ENCODE measurements around the gene LSM7. TPM values are rescaled to one million over a fixed set of nuclear protein-coding genes. Genes with fewer than 3 reads are reported as not detected.

Gene LSM7
- total RNA-seq, 6 experiments from 2014 or later = 92.1 to 137 (median 118) TPM

DNA sequence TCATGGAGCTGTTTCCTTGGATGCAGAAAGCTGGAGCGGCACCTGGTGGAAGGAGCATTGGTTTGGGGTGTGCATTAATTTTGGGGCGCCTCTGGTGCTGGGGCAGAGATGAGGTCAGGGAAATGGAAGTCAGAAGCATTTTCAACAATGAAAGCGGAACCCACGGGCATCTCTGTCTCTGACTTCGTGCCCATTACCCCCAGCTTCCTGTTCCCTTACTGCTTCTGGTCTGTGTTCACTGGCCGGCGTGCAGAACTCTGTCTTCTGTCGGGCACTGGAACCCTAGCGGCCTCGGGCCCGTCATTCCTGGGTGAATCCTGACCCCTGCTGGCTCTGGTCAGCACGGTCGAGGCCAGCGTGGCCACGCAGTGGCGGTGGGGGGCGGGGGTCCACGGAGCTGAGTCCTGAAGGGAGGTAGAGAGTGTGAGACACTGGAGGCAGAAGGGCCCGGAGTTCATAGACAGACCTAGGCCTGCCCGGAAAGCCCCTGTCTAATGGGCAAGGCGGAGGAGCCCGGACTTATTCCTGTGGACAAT is 12.5 kb downstream of the LSM7 start:
- H3K4me1 Mint-ChIP-seq (ENCODE audit: low read depth) = peaks cover 7% of the 10 kb centered on the region; the same call in 1 of the 2 replicates
- peak; percentile 39 for DNase-seq
- H3K4me3 Mint-ChIP-seq = peak overlapping the region; percentile 52; the same call in 1 of the 2 replicates
- peaks cover 13% of the 10 kb centered on the region for H3K36me3 Mint-ChIP-seq (ENCODE audit: low read depth)
- peak; percentile 82 for TF ChIP-seq CTCF (IDR thresholded peaks at IDR 0.05)
- H3K27ac Mint-ChIP-seq = no peak overlapping the region; the same call in 1 of the 2 replicates
- H3K9me3 Mint-ChIP-seq = peaks cover 14% of the 10 kb centered on the region
- no peaks in the 10 kb centered on the region for H3K27me3 Mint-ChIP-seq (ENCODE audit: insufficient read depth)

DNA sequence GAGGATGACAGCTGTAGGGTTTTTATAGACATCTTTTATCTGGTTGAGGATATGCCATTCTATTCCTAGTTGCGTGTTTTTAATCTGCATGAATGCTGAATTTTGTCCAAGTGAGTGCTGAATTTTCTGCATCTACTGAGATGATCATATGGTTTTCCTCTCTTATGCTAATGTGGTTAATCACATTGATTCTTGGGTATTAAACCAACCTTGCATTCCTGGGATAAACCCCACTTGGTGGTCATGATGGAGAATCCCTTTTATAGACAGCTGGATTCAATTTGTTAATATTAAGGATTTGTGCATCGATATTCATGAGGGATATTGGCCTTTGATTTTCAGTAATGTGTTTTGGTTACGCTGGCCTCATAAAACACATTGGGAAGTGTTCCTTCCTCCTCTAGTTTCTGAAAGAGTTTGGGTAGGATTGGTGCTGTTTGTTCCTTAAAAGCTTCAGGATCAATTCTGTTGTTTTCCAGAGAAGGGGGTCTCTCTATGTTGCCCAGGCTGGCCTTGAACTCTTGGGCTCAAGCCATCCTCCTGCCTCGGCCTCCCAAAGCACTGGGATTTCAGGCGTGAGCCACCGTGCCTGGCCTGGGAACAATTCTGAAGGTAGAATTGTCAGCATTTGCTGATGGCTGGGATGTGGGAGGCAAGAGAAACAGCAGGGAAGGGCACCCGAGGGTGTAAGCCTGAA is 13.1 kb downstream of the LSM7 start:
- TF ChIP-seq CTCF (IDR thresholded peaks at IDR 0.05) = no peak
- H3K4me3 Mint-ChIP-seq = peak overlapping the region; percentile 52; the same call in 1 of the 2 replicates
- DNase-seq = no peak
- no peak overlapping the region for H3K27ac Mint-ChIP-seq
- H3K36me3 Mint-ChIP-seq (ENCODE audit: low read depth) = peaks cover 13% of the 10 kb centered on the region
- H3K9me3 Mint-ChIP-seq = peaks cover 14% of the 10 kb centered on the region
- peaks cover 7% of the 10 kb centered on the region for H3K4me1 Mint-ChIP-seq (ENCODE audit: low read depth)
- no peaks in the 10 kb centered on the region; the same call in 1 of the 2 replicates for H3K27me3 Mint-ChIP-seq (ENCODE audit: insufficient read depth)

GRCh38 chr19:2312820-2313501 is 15.4 kb downstream of the LSM7 start:
- no peak for DNase-seq
- Mint-ChIP-seq H3K4me3 (no peak overlapping the region), H3K4me1 (ENCODE audit: low read depth) (peaks cover 21% of the 10 kb centered on the region), H3K36me3 (ENCODE audit: low read depth) (peaks cover 13% of the 10 kb centered on the region), H3K9me3 (peaks cover 14% of the 10 kb centered on the region), H3K27ac (no peak overlapping the region), H3K27me3 (ENCODE audit: insufficient read depth) (peaks cover 5% of the 10 kb centered on the region)
- no peak for TF ChIP-seq CTCF (IDR thresholded peaks at IDR 0.05)

DNA sequence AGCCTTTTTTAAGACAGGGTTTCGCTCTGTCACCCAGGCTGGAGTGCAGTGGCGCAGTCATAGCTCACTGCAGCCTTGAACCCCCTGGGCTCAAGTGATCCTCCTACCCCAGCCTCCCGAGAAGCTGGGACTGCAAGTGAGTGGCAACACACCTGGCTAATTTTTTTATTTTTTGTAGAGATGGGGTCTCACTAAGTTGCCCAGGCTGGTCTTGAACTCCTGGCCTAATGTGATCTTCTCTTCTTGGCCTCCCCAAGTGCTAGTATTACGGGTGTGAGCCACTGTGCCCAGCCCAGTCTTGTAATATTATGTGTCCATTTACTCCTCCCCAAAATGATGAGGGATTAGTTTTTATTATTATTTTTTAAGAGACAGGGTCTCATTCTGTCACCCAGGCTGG is 17.3 kb downstream of the LSM7 start:
- H3K36me3 Mint-ChIP-seq (ENCODE audit: low read depth) = peaks cover 13% of the 10 kb centered on the region
- H3K4me3 Mint-ChIP-seq = no peak overlapping the region
- H3K27ac Mint-ChIP-seq = no peak overlapping the region
- peaks cover 14% of the 10 kb centered on the region for H3K9me3 Mint-ChIP-seq
- DNase-seq = no peak
- H3K4me1 Mint-ChIP-seq (ENCODE audit: low read depth) = peaks cover 21% of the 10 kb centered on the region
- no peak for TF ChIP-seq CTCF (IDR thresholded peaks at IDR 0.05)
- peaks cover 9% of the 10 kb centered on the region for H3K27me3 Mint-ChIP-seq (ENCODE audit: insufficient read depth)

DNA sequence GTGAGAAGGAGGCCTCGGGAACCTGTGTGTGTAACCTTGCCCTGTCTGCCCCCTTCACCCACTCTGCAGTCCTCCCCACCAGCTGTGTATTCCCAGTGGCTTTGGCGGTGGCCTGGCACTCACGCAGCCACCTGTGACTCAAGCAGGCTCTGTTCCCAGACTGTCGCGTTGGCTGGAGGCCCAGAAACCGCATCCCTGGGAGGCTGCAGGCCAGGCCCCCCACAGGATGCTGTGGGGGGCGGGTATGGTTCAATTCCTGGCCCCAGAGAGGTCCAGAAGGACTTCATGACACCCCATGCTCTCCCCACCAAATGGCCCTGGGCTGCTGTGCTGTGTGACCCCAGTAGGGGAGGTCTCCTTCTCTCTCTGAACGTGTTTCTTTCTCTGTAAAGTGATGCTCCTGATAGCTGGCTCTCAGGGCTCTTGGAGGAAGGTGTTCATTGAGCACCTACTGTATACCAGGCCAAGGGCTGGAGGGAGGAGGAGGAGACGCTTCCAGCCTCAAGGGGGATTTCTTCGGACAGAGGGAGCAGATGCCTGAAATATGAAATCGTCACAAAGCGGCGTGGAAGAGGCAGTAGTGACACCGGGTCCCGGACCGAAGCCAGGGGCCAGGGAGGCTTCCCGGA is 18.5 kb downstream of the LSM7 start:
- peaks cover 4% of the 10 kb centered on the region for H3K9me3 Mint-ChIP-seq
- peaks cover 4% of the 10 kb centered on the region for H3K36me3 Mint-ChIP-seq (ENCODE audit: low read depth)
- H3K4me3 Mint-ChIP-seq = no peak overlapping the region
- DNase-seq = peak; percentile 54
- peaks cover 14% of the 10 kb centered on the region for H3K4me1 Mint-ChIP-seq (ENCODE audit: low read depth)
- H3K27me3 Mint-ChIP-seq (ENCODE audit: insufficient read depth) = peaks cover 9% of the 10 kb centered on the region
- TF ChIP-seq CTCF (IDR thresholded peaks at IDR 0.05) = 0 out of 2 replicates have a peak, but pooled peaks have one; percentile 15
- no peak overlapping the region for H3K27ac Mint-ChIP-seq
